ENCODE measurements around the gene SNX4.

GRCh38 chr3:125512135-125512920, 7.7 kb downstream of the SNX4 start:
- TF ChIP-seq CTCF (IDR thresholded peaks at IDR 0.05; ENCODE audit: low read length), result no peak
- TF ChIP-seq EZH2phosphoT487 (IDR thresholded peaks at IDR 0.05; ENCODE audit: low read length), result no peak

Data from MM.1S (cell line).